HG03175 (cell line): Measurements from ENCODE around the gene CD151.

Experiments used
- ATAC-seq: cut with Tn5 transposase; IDR thresholded peaks from one replicate; pipeline ENCODE4 v1.9.1; 2021; ENCODE audit warnings: mild to moderate bottlenecking, moderate library complexity; ENCODE audit not compliant: unreplicated experiment

The CD151 gene

GRCh38 chr11:827897-828192 is 4.9 kb upstream of the CD151 start, which contains the start of gene CRACR2B:
Gene CRACR2B (plus strand): TSS chr11:827919. CDS start chr11:828608, 689 bp downstream.
- ATAC-seq, result no peak

- no peak for ATAC-seq
These were observed 4.1 kb upstream of the CD151 start for GRCh38 chr11:828506-829175.

- ATAC-seq, result no peak
These were observed 3.4 kb upstream of the CD151 start for GRCh38 chr11:829176-829846.

- peak; percentile 4 for ATAC-seq
These were observed 2.9 kb upstream of the CD151 start for GRCh38 chr11:829847-830294.

- ATAC-seq, result peak; percentile 33
These were observed 2.2 kb upstream of the CD151 start for GRCh38 chr11:830295-831117.

- ATAC-seq, result no peak
These were observed 1.5 kb upstream of the CD151 start for GRCh38 chr11:831118-831864.

- ATAC-seq, result no peak
These were observed 707 bp upstream of the CD151 start for GRCh38 chr11:831961-832528.

GRCh38 chr11:833114-833791 is 501 bp downstream of the CD151 start:
- no peak for ATAC-seq

GRCh38 chr11:833849-834311 is 1.1 kb downstream of the CD151 start:
- ATAC-seq, result no peak

- no peak for ATAC-seq
These were observed 1.9 kb downstream of the CD151 start for GRCh38 chr11:834371-835316.

GRCh38 chr11:836274-836673 is 3.5 kb downstream of the CD151 start:
- no peak for ATAC-seq

- ATAC-seq, result no peak
These were observed 3.9 kb downstream of the CD151 start for GRCh38 chr11:836700-837099.

GRCh38 chr11:837189-837989 is 4.6 kb downstream of the CD151 start:
- no peak for ATAC-seq

- ATAC-seq, result no peak
These were observed 5.2 kb downstream of the CD151 start for GRCh38 chr11:837990-838307.

GRCh38 chr11:838441-839279 is 5.9 kb downstream of the CD151 start:
- ATAC-seq, result no peak

GRCh38 chr11:839280-839623 is 6.5 kb downstream of the CD151 start:
- no peak for ATAC-seq

GRCh38 chr11:839875-840617 is 7.3 kb downstream of the CD151 start:
- no peak for ATAC-seq
